ENCODE data around the gene PRKAG3. TPM values are rescaled to one million over a fixed set of nuclear protein-coding genes. Genes with fewer than 3 reads are reported as not detected.

Gene PRKAG3
- total RNA-seq, 2 experiments from 2014 or later = not detected

DNA sequence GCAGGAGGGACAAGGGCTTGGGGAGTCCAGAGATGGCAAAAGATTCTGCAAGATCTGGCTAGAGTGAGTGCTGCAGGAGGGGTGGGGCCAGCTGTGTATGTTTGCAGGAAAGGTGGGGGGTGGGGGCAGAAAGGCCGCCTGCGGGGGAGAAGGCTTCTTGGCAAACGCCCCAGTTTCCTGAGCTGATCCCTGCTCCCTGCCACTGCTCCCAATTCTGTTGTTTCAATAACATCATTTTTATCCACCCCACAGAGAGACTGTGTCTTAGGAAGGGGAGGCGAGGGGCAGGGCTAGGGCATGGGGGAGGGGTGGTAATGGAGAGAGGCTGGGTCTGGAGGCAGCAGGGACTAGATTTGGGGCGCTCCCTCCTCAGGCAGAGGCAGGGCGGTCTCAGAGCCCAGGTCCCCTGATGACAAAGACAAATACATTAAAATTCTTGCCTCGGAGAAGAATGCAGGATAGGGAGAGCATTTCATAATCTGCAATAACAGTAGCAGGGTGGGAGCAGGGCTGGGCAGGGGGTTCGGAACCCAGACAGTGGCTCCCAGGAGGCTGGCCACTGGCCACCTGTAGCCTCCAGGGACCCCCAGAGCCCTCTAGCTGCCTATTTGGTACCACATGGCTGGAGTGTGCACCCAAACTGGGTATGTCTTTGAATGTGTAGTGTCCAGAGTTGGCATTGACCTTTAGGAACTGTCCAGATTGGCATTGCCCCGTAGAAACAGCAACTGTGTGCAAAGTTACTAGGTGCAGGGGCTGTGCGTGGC is 26.0 kb upstream of the PRKAG3 start:
- Histone ChIP-seq H3K27ac (ENCODE audit: low read depth, low read length, poor library complexity, severe bottlenecking) (no peak overlapping the region), H3K9me3 (ENCODE audit: low read length) (no peaks in the 10 kb centered on the region), H3K79me2 (ENCODE audit: insufficient read depth, low read depth, low read length) (no peaks in the 10 kb centered on the region), H3K4me3 (ENCODE audit: low read depth, low read length, poor library complexity, severe bottlenecking) (no peak overlapping the region), H3K36me3 (ENCODE audit: insufficient read depth, low read length) (no peaks in the 10 kb centered on the region), H3K4me2 (ENCODE audit: low read length) (no peak overlapping the region), H2AFZ (ENCODE audit: low read length) (no peak overlapping the region), H3K4me1 (ENCODE audit: insufficient read depth, low read length, poor library complexity, severe bottlenecking) (no peaks in the 10 kb centered on the region), H4K20me1 (ENCODE audit: insufficient read depth, low read length) (no peaks in the 10 kb centered on the region), H3K9me2 (ENCODE audit: insufficient read depth, low read length) (no peaks in the 10 kb centered on the region)
- ChIA-PET CTCF (ENCODE audit: unreplicated experiment) (interaction anchor here (0.6 kb wide), 1 partner anchor 375 kb away, joined by 6 read pairs; no protein-coding TSS in a partner anchor), POLR2A (no interaction called here)
- no peak for TF ChIP-seq EZH2phosphoT487 (IDR thresholded peaks at IDR 0.05; ENCODE audit: borderline replicate concordance, low read depth, low read length)
- TF ChIP-seq, protein P1, sequence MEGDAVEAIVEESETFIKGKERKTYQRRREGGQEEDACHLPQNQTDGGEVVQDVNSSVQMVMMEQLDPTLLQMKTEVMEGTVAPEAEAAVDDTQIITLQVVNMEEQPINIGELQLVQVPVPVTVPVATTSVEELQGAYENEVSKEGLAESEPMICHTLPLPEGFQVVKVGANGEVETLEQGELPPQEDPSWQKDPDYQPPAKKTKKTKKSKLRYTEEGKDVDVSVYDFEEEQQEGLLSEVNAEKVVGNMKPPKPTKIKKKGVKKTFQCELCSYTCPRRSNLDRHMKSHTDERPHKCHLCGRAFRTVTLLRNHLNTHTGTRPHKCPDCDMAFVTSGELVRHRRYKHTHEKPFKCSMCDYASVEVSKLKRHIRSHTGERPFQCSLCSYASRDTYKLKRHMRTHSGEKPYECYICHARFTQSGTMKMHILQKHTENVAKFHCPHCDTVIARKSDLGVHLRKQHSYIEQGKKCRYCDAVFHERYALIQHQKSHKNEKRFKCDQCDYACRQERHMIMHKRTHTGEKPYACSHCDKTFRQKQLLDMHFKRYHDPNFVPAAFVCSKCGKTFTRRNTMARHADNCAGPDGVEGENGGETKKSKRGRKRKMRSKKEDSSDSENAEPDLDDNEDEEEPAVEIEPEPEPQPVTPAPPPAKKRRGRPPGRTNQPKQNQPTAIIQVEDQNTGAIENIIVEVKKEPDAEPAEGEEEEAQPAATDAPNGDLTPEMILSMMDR (conservative IDR thresholded peaks at IDR 0.05; ENCODE audit: low read length) = no peak
- DNase-seq (ENCODE audit: low spot score) = no peak
- no TSS peak for BruUV-seq (replicated peaks)
- intact Hi-C loops (cut with micrococcal nuclease; ENCODE audit: unreplicated experiment) = no loop called here

DNA sequence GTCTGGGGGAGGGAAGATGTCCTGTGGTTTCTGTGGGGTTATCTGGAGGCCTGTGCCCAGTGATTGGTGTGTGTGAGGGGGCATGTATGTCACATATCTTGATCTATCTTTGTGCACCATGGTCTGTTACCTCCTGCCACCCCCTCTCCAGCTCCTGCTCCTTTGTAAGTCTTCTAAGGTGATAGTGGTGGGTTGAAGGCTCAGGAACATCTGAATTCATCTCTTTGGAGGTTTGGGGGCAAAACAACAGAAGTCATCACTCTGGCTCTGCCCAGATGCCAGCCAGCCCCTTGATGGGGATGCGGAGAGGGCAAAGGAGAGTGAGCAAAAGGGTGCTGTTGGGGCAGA is 25.3 kb upstream of the PRKAG3 start:
- CTCF ChIA-PET (ENCODE audit: unreplicated experiment) = interaction anchor here (0.6 kb wide), 1 partner anchor 374 kb away, joined by 6 read pairs; no protein-coding TSS in a partner anchor
- no TSS peak for BruUV-seq (replicated peaks)
- POLR2A ChIA-PET = no interaction called here

More for the DNA sequence above, 25.3 kb upstream of the PRKAG3 start:
- intact Hi-C loops (cut with micrococcal nuclease; ENCODE audit: unreplicated experiment) = no loop called here
- H2AFZ ChIP-seq (ENCODE audit: low read length) = no peak overlapping the region
- no peaks in the 10 kb centered on the region for H3K36me3 ChIP-seq (ENCODE audit: insufficient read depth, low read length)
- H4K20me1 ChIP-seq (ENCODE audit: insufficient read depth, low read length) = no peaks in the 10 kb centered on the region
- H3K4me3 ChIP-seq (ENCODE audit: low read depth, low read length, poor library complexity, severe bottlenecking) = no peak overlapping the region
- no peak overlapping the region for H3K27ac ChIP-seq (ENCODE audit: low read depth, low read length, poor library complexity, severe bottlenecking)
- no peaks in the 10 kb centered on the region for H3K79me2 ChIP-seq (ENCODE audit: insufficient read depth, low read depth, low read length)
- no peaks in the 10 kb centered on the region for H3K4me1 ChIP-seq (ENCODE audit: insufficient read depth, low read length, poor library complexity, severe bottlenecking)
- no peak overlapping the region for H3K4me2 ChIP-seq (ENCODE audit: low read length)
- no peak for DNase-seq (ENCODE audit: low spot score)
- H3K9me2 ChIP-seq (ENCODE audit: insufficient read depth, low read length) = no peaks in the 10 kb centered on the region
- no peaks in the 10 kb centered on the region for H3K9me3 ChIP-seq (ENCODE audit: low read length)
- TF ChIP-seq EZH2phosphoT487 (IDR thresholded peaks at IDR 0.05; ENCODE audit: borderline replicate concordance, low read depth, low read length) = no peak
- TF ChIP-seq, protein P1 (conservative IDR thresholded peaks at IDR 0.05; ENCODE audit: low read length) = no peak
